SU-DHL-6 (cell line): ENCODE results near the gene SNRNP48.

Source experiments
- CTCF ChIP-seq: fragments of 200-600 bp; sonication (generic); IDR thresholded peaks from one replicate; pipeline ENCODE4 v1.5.1; 2017; ENCODE audit warnings: antibody characterized with exemption, mild to moderate bottlenecking, low read length, moderate library complexity; ENCODE audit not compliant: insufficient read depth, poor library complexity, severe bottlenecking
- EZH2phosphoT487 ChIP-seq: fragments of 200-600 bp; sonication (generic), shearing (Covaris generic); conservative IDR thresholded peaks from 2 replicates; pipeline ENCODE4 v1.6.1; 2018; ENCODE audit warnings: mild to moderate bottlenecking, antibody characterized with exemption, low read length, moderate library complexity, mixed read lengths

- no peak for TF ChIP-seq CTCF
- no peak for TF ChIP-seq EZH2phosphoT487
These were observed 38.5 kb downstream of the SNRNP48 start for GRCh38 chr6:7628479-7628878.
